ENCODE results near the gene CLDN2. TPM values are rescaled to one million over a fixed set of nuclear protein-coding genes. Genes with fewer than 3 reads are reported as not detected.

Gene CLDN2
- total RNA-seq, 6 experiments from 2014 or later, result 6.3 to 48.4 (median 18.4) TPM

GRCh38 chrX:106931831-106932491 is 11.8 kb downstream of the CLDN2 start:
- Histone ChIP-seq H3K36me3 (no peaks in the 10 kb centered on the region), H3K27ac (peak overlapping the region in 2 of 3 donors; percentile 49 to 77), H3K27me3 (no peaks in the 10 kb centered on the region), H3K4me3 (no peak overlapping the region), H3K4me1 (peaks cover 0 to 34% (median 6%) of the 10 kb centered on the region in 4 donors), H3K9me3 (no peaks in the 10 kb centered on the region)
- DNase-seq (no peak), ATAC-seq (no peak)
- intact Hi-C loops (cut with DNase I), result no loop called here
- WGBS (ENCODE audit: insufficient coverage, low coverage, low lambda C conversion rate, missing lambda C conversion rate), result 92% methylated on average over 2 of the region's 3 CpGs
- no peak for TF ChIP-seq CTCF (IDR thresholded peaks at IDR 0.05)
- no peak for TF ChIP-seq POLR2A (IDR thresholded peaks at IDR 0.05)

DNA sequence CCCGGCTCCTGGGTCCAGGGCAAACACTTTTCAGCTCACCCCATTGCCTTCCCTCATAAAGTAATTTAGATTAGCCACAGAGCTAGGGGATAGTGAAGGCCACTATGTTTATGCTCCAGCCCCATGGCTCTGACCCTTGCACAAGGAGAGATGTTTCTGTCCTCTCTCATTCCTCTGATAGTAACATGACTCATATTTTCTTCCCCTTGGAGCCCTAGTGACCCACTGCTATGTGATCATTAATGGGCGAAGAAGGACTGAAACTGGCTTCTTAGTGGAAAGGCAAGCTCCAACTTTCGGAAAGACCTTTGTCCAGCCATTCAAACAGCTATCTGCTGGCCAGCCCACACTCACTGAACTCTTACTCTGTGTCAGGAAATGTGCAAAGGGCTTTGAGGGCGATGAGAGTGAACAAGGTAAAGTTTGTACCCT is 12.3 kb downstream of the CLDN2 start:
- intact Hi-C loops (cut with DNase I), result no loop called here
- ATAC-seq (peak; percentile 50 to 73 (median 69)), DNase-seq (peak in 1 of 3 donors; percentile 62)
- peak; percentile 33 for TF ChIP-seq POLR2A (IDR thresholded peaks at IDR 0.05)
- no peak for TF ChIP-seq CTCF (IDR thresholded peaks at IDR 0.05)
- no peaks in the 10 kb centered on the region for H3K9me3 ChIP-seq
- WGBS (ENCODE audit: insufficient coverage, low coverage, low lambda C conversion rate, missing lambda C conversion rate), result 31% methylated on average over 4 of the region's 4 CpGs
- H3K4me1 ChIP-seq, result peaks cover 0 to 34% (median 4%) of the 10 kb centered on the region in 4 donors
- H3K27ac ChIP-seq, result peak overlapping the region in 2 of 3 donors; percentile 49 to 77
- no peak overlapping the region for H3K4me3 ChIP-seq
- H3K27me3 ChIP-seq, result no peaks in the 10 kb centered on the region
- H3K36me3 ChIP-seq, result no peaks in the 10 kb centered on the region

DNA sequence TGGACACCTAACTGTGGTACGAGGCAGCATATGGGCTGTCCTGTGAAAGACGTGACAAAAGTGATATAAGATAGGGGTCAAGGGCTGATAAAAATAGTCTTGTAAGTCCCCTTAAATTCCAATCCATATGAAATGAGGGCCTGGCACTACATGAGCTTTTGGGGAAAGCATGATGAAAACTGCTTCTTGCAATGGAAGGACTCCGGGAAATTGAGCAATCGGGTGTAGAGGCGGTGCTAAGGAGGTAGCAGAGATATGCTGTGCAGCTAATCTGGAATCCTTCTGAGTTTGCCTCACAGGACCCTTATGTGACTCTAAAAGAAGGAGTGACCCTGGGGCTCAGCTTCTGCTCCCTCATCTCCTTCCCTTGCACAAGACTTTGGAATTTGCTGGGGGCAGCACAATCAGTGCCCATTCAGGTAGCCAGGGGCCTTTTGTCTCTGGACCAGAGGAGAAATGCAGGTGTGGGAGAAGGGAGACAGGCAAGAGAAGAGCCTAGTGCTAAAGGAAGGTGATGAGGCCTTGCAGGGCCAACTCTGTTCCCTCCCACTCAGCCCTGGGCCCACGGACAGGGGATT is 12.8 kb downstream of the CLDN2 start:
- intact Hi-C loops (cut with DNase I), result no loop called here
- Histone ChIP-seq H3K27me3 (no peaks in the 10 kb centered on the region), H3K4me1 (peaks cover 0 to 34% (median 4%) of the 10 kb centered on the region in 4 donors), H3K27ac (peak overlapping the region in 2 of 3 donors; percentile 49 to 77), H3K36me3 (no peaks in the 10 kb centered on the region), H3K4me3 (no peak overlapping the region), H3K9me3 (no peaks in the 10 kb centered on the region)
- ATAC-seq (no peak), DNase-seq (no peak)
- TF ChIP-seq CTCF (IDR thresholded peaks at IDR 0.05), result no peak
- TF ChIP-seq POLR2A (IDR thresholded peaks at IDR 0.05), result no peak
- WGBS (ENCODE audit: insufficient coverage, low coverage, low lambda C conversion rate, missing lambda C conversion rate), result 63% methylated on average over 6 of the region's 6 CpGs

DNA sequence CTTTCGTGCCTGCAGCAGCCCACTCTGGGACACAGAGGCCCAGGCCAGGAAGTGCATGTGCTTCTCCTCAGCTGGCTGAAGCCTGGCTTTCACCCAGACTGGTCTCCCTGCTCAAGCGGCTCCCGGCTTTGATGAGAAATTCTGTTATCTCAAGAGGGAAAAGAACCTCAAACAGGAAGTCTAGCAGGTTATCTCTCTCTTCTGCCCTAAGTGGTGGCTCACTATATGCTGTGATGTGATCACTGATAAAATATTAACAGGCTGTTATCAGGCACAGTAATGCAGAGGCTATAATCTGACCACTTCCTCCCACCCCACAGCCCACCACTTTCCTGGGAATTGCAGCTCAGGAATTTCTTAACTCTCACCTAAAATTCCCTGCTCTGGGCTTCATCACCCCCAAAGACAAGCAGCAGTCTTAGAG is 13.3 kb downstream of the CLDN2 start:
- 17% methylated on average over 1 of the region's 3 CpGs for WGBS (ENCODE audit: insufficient coverage, low coverage, low lambda C conversion rate, missing lambda C conversion rate)
- peaks cover 0 to 34% (median 4%) of the 10 kb centered on the region in 4 donors for H3K4me1 ChIP-seq
- H3K36me3 ChIP-seq, result no peaks in the 10 kb centered on the region
- no peaks in the 10 kb centered on the region for H3K27me3 ChIP-seq
- no peak overlapping the region for H3K4me3 ChIP-seq
- H3K27ac ChIP-seq, result peak overlapping the region in 2 of 3 donors; percentile 49 to 77
- DNase-seq (peak in 2 of 3 donors; percentile 52 to 54), ATAC-seq (peak; percentile 48 to 68 (median 58))
- TF ChIP-seq POLR2A (IDR thresholded peaks at IDR 0.05) (no peak), CTCF (IDR thresholded peaks at IDR 0.05) (no peak)
- H3K9me3 ChIP-seq, result no peaks in the 10 kb centered on the region
- intact Hi-C loops (cut with DNase I), result no loop called here

Data from right lobe of liver (tissue), 6 donors.